A549 (cell line): Measurements from ENCODE around the gene KRT222. TPM values are rescaled to one million over a fixed set of nuclear protein-coding genes. Genes with fewer than 3 reads are reported as not detected.

Source experiments
- ATAC-seq, 2 experiments: fragments of 200-7000 bp in 1 of 2; fragments of >200 bp in 1 of 2; cut with Nextera tagmentation in 1 of 2; cut with Tn5 transposase in 1 of 2; 3 replicates each; pipeline versions ENCODE4 v1.8.0 to v1.9.1; 2018 to 2020; ENCODE audit warnings: mild to moderate bottlenecking in 1 of 2, moderate library complexity in 1 of 2
- CTCF ChIA-PET: fragments of 300-600 bp; sonication (Branson Sonifier 250); formaldehyde crosslinking; extraction: SDS; loops from one replicate; lab custom pipeline; 2021; ENCODE audit warnings: antibody characterized with exemption, inconsistent platforms; lab: Yijun Ruan, JAX
- POLR2A ChIA-PET: fragments of 350-600 bp; formaldehyde crosslinking; extraction: SDS; loops from one replicate; lab custom pipeline; 2021; ENCODE audit warnings: antibody characterized with exemption, inconsistent platforms; lab: Yijun Ruan, JAX
- DNase-seq, 2 experiments: peaks; one replicate each; pipeline versions ENCODE4 v3.0.0 to v3.0.0-alpha.2; 2011 to 2016; ENCODE audit warnings: low read depth in 1 of 2, low spot score in 1 of 2
- FAIRE-seq: peaks from 2 replicates; lab custom pipeline; 2011; peaks lifted over from hg19 to GRCh38; lab: Jason Lieb, UNC
- H3K27ac ChIP-seq, 2 experiments: fragments of >200 bp; sonication (Bioruptor Twin); formaldehyde crosslinking; 3 replicates each; pipeline ENCODE4 v1.5.1; 2016 to 2017
- H3K4me1 ChIP-seq: fragments of >200 bp; sonication (Bioruptor Twin); formaldehyde crosslinking; 3 replicates; pipeline ENCODE4 v1.6.1; 2016
- H3K4me2 ChIP-seq: fragments of >200 bp; sonication (Bioruptor Twin); formaldehyde crosslinking; 3 replicates; pipeline ENCODE4 v1.6.1; 2016
- H3K4me3 ChIP-seq: fragments of >200 bp; sonication (Bioruptor Twin); formaldehyde crosslinking; 3 replicates; pipeline ENCODE4 v1.5.1; 2016
- H3K9me3 ChIP-seq: fragments of >200 bp; sonication (Bioruptor Twin); formaldehyde crosslinking; 3 replicates; pipeline ENCODE4 v1.6.1; 2016
- CBX8 ChIP-seq: fragments of 200-600 bp; sonication (generic); IDR thresholded peaks from 2 replicates; pipeline ENCODE4 v1.6.1; 2016
- CEBPB ChIP-seq, 2 experiments: fragments of >200 bp in 1 of 2; sonication (Bioruptor Twin) in 1 of 2; formaldehyde crosslinking in 1 of 2; IDR thresholded peaks; 2 replicates each; pipeline ENCODE4 v1.6.1; 2012 to 2016
- CHD2 ChIP-seq: fragments of 150-350 bp; IDR thresholded peaks from 2 replicates; pipeline ENCODE4 v1.6.1; 2014; ENCODE audit warnings: low read length; ENCODE audit not compliant: partially characterized antibody
- CTCF ChIP-seq: fragments of >200 bp; sonication (Bioruptor Twin); formaldehyde crosslinking; IDR thresholded peaks from 3 replicates; pipeline ENCODE4 v1.5.1; 2016
- E2F6 ChIP-seq: IDR thresholded peaks from 2 replicates; pipeline ENCODE4 v1.6.1; 2012; ENCODE audit warnings: low read depth, borderline replicate concordance
- HMGXB4 ChIP-seq: fragments of 250-450 bp; sonication (Bioruptor Pico); IDR thresholded peaks from 2 replicates; pipeline ENCODE4 v1.5.0; 2021; ENCODE audit warnings: mild to moderate bottlenecking, moderate library complexity, borderline replicate concordance
- MAX ChIP-seq: IDR thresholded peaks from 2 replicates; pipeline ENCODE4 v1.6.1; 2012
- MYC ChIP-seq: IDR thresholded peaks from 2 replicates; pipeline ENCODE4 v1.6.1; 2012; ENCODE audit warnings: mild to moderate bottlenecking, inconsistent platforms, low read length, improper control_type of control experiment, borderline replicate concordance
- POLR2A ChIP-seq: IDR thresholded peaks from 2 replicates; pipeline ENCODE4 v1.6.1; 2012; ENCODE audit warnings: mild to moderate bottlenecking, low read length
- SREBF2 ChIP-seq: fragments of 450-650 bp; IDR thresholded peaks from 2 replicates; pipeline ENCODE4 v1.6.1; 2014; ENCODE audit warnings: mild to moderate bottlenecking, moderate library complexity
- USF2 ChIP-seq: fragments of 450-650 bp; IDR thresholded peaks from 2 replicates; pipeline ENCODE4 v1.6.1; 2014; ENCODE audit warnings: antibody characterized with exemption
- WGBS: methylation state at CpG from one replicate; pipeline ENCODE4 v1.1.6; 2017; ENCODE audit errors: missing lambda C conversion rate; 5-methylcytosine and 5-hydroxymethylcytosine counted together
- polyA plus RNA-seq, 4 experiments: library from polyadenylated mRNA; depleted of rRNA in 3 of 4; stranded (reverse); fragments of >200 nt; fragmentation: RNase III in 1 of 4; extraction: RNeasy Plus Mini Kit Qiagen cat#74134 plus additional on column Dnase treatment in 1 of 4; gene quantifications; 2 replicates in 3 of 4; 3 replicates in 1 of 4; pipeline ENCODE4 v1.2.3, GENCODE V29; 2011 to 2017

The KRT222 gene
- polyA plus RNA-seq, 2 of the 4 experiments (the other 2 are of a cell fraction): 1.8 TPM

- Histone ChIP-seq H3K27ac (peak overlapping the region in 1 of 2 experiments; percentile 25; a peak in 1 of 6 replicates), H3K4me1 (peaks cover 8% of the 10 kb centered on the region), H3K4me3 (no peak overlapping the region), H3K4me2 (no peak overlapping the region), H3K9me3 (no peaks in the 10 kb centered on the region)
- ATAC-seq (no peak), FAIRE-seq (no peak), DNase-seq (no peak)
- ChIA-PET POLR2A (no interaction called here), CTCF (interaction anchor here (0.6 to 20.0 kb wide), 11 partner anchors 9 to 1117 kb away, joined by 3 to 304 read pairs (median 20); no protein-coding TSS in a partner anchor)
- 74% methylated on average over 5 of the region's 5 CpGs for WGBS
- TF ChIP-seq USF2 (no peak), MAX (no peak)
Observed at GRCh38 chr17:40613467-40614154, 51.4 kb downstream of the KRT222 start.

GRCh38 chr17:40612599-40613244 is 52.3 kb downstream of the KRT222 start:
- H3K4me2 ChIP-seq: no peak overlapping the region
- FAIRE-seq: no peak
- no peak for DNase-seq
- CTCF ChIA-PET: interaction anchor here (0.5 to 20.0 kb wide), 9 partner anchors 9 to 1118 kb away, joined by 3 to 304 read pairs (median 20); no protein-coding TSS in a partner anchor
- no peak for ATAC-seq
- no peaks in the 10 kb centered on the region for H3K9me3 ChIP-seq
- peaks cover 8% of the 10 kb centered on the region for H3K4me1 ChIP-seq
- WGBS: 70% methylated on average over 11 of the region's 11 CpGs
- POLR2A ChIA-PET: no interaction called here
- no peak overlapping the region for H3K27ac ChIP-seq
- H3K4me3 ChIP-seq: no peak overlapping the region
- TF ChIP-seq CEBPB (IDR thresholded peaks at IDR 0.05) (no peak), POLR2A (peak; percentile 2; the same call in 1 of the 2 replicates)

- Histone ChIP-seq H3K4me1 (peaks cover 8% of the 10 kb centered on the region), H3K4me3 (no peak overlapping the region), H3K4me2 (no peak overlapping the region), H3K9me3 (no peaks in the 10 kb centered on the region)
- DNase-seq: no peak
- ChIA-PET CTCF (interaction anchor here (0.5 to 20.0 kb wide), 6 partner anchors 18 to 1056 kb away, joined by 3 to 304 read pairs (median 7); no protein-coding TSS in a partner anchor), POLR2A (no interaction called here)
- no peak for ATAC-seq
- 71% methylated on average over 7 of the region's 7 CpGs for WGBS
- FAIRE-seq: no peak
- TF ChIP-seq CHD2 (no peak), HMGXB4 (CRISPR knock-in tag) (no peak), CBX8 (no peak), E2F6 (no peak), SREBF2 (no peak), CTCF (no peak), MYC (no peak)
- TF ChIP-seq, all 56 proteins: peak for 0
- H3K27ac ChIP-seq: no peak overlapping the region
Observed at GRCh38 chr17:40611840-40612474, 53.0 kb downstream of the KRT222 start.
